ENCODE results near the gene PAIP2. TPM values are rescaled to one million over a fixed set of nuclear protein-coding genes. Genes with fewer than 3 reads are reported as not detected.
"Not testable (repeated sequence)": the region's sequence is repeated elsewhere in the genome, so short reads cannot be mapped to it uniquely, and the experiment has no call there.

Gene PAIP2
- total RNA-seq, 2 donors from 2014 or later = 38.1 to 77.5 TPM

GRCh38 chr5:139344177-139344576, 2.5 kb downstream of the PAIP2 start:
- Mint-ChIP-seq H3K9me3 (no peaks in the 10 kb centered on the region), H3K36me3 (no peaks in the 10 kb centered on the region), H3K27ac (no peak overlapping the region), H3K4me1 (ENCODE audit: low read depth in 2 of 2) (peaks cover 39 to 47% of the 10 kb centered on the region in 2 donors), H3K4me3 (peak overlapping the region; percentile 22), H3K27me3 (no peaks in the 10 kb centered on the region)
- ATAC-seq (no peak), DNase-seq (ENCODE audit: low spot score) (no peak)

- not testable (repeated sequence) for H3K4me3 Mint-ChIP-seq; H3K9me3 Mint-ChIP-seq; H3K27ac Mint-ChIP-seq; DNase-seq (ENCODE audit: low spot score); H3K27me3 Mint-ChIP-seq; ATAC-seq; H3K36me3 Mint-ChIP-seq
- H3K4me1 Mint-ChIP-seq (ENCODE audit: low read depth in 2 of 2) = peaks cover 41 to 48% of the 10 kb centered on the region in 2 donors
Measured at GRCh38 chr5:139345442-139345841, 3.8 kb downstream of the PAIP2 start.

- H3K27me3 Mint-ChIP-seq; H3K9me3 Mint-ChIP-seq; ATAC-seq; H3K4me3 Mint-ChIP-seq; DNase-seq (ENCODE audit: low spot score); H3K36me3 Mint-ChIP-seq; H3K27ac Mint-ChIP-seq: not testable (repeated sequence)
- peaks cover 30 to 32% of the 10 kb centered on the region in 2 donors for H3K4me1 Mint-ChIP-seq (ENCODE audit: low read depth in 2 of 2)
Measured at GRCh38 chr5:139347863-139348262, 6.2 kb downstream of the PAIP2 start.

DNA sequence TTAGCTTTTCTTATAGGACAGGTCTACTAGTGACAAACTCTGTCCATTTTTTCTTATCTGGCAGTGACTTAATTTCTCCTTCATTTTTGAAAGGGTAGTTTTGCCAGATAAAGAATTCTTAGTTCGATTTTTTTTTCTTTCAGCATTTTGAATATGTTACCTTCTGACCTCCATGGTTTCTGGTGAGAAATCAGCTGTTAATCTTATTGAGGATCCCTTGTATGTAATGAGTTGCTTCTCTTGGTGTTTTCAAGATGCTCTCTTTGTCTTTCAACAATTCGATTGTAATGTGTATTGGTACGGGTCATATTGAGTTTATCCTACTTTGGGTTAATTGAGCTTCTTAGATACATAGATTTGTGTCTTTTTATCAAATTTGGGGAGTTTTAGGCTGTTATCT, 12.5 kb downstream of the PAIP2 start:
- Mint-ChIP-seq H3K27ac (no peak overlapping the region), H3K4me3 (no peak overlapping the region), H3K9me3 (no peaks in the 10 kb centered on the region), H3K4me1 (ENCODE audit: low read depth in 2 of 2) (peaks cover 20 to 26% of the 10 kb centered on the region in 2 donors), H3K27me3 (no peaks in the 10 kb centered on the region), H3K36me3 (peaks cover 8% of the 10 kb centered on the region)
- no peak for ATAC-seq
- DNase-seq (ENCODE audit: low spot score) = no peak

DNA sequence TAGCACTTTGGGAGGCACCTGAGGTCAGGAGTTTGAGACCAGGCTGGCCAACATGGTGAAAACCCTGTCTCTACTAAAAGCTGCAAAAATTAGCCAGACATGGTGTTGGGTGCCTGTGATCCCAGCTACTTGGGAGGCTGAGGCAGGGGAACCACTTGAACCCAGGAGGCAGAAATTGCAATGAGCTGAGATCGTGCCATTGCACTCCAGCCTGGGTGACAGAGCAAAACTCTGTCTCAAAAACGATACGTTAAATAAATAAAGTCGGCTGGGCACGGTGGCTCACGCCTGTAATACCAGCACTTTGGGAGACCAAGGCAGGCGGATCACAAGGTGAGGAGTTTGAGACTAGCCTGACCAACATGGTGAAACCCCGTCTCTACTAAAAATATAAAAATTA, 14.2 kb downstream of the PAIP2 start:
- H3K27me3 Mint-ChIP-seq; ATAC-seq; DNase-seq (ENCODE audit: low spot score); H3K27ac Mint-ChIP-seq; H3K9me3 Mint-ChIP-seq; H3K36me3 Mint-ChIP-seq; H3K4me3 Mint-ChIP-seq: not testable (repeated sequence)
- H3K4me1 Mint-ChIP-seq (ENCODE audit: low read depth in 2 of 2) = peaks cover 25 to 29% of the 10 kb centered on the region in 2 donors

DNA sequence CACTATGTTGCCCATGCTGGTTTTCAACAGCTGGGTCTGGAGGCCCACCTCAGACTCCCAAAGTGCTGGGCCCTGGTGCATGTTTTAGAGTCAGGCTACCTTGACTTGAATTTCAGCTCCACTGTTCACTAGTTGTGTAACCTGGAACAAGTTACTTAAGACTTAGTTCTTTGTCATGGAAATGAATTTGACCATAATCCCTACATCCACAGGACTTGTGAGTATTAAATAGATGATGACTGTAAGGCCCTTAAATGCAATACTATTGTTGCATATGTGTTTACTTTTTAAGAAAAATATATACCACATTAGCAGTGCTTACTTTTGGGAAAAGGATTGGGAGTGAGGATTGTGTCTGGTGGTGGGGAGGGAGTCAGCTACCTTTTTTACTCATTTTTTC, 16.4 kb downstream of the PAIP2 start:
- Mint-ChIP-seq H3K27me3 (no peaks in the 10 kb centered on the region), H3K36me3 (peaks cover 8% of the 10 kb centered on the region), H3K4me3 (no peak overlapping the region), H3K27ac (peak overlapping the region in 1 of 2 donors; percentile 16), H3K4me1 (ENCODE audit: low read depth in 2 of 2) (peaks cover 25 to 31% of the 10 kb centered on the region in 2 donors), H3K9me3 (no peaks in the 10 kb centered on the region)
- ATAC-seq (no peak), DNase-seq (ENCODE audit: low spot score) (no peak)

GRCh38 chr5:139360384-139360783, 18.7 kb downstream of the PAIP2 start:
- Mint-ChIP-seq H3K4me3 (no peak overlapping the region), H3K36me3 (peaks cover 10% of the 10 kb centered on the region), H3K27ac (peak overlapping the region in 1 of 2 donors; percentile 66), H3K4me1 (ENCODE audit: low read depth in 2 of 2) (peaks cover 27 to 29% of the 10 kb centered on the region in 2 donors), H3K27me3 (no peaks in the 10 kb centered on the region), H3K9me3 (no peaks in the 10 kb centered on the region)
- no peak for DNase-seq (ENCODE audit: low spot score)
- ATAC-seq = no peak

DNA sequence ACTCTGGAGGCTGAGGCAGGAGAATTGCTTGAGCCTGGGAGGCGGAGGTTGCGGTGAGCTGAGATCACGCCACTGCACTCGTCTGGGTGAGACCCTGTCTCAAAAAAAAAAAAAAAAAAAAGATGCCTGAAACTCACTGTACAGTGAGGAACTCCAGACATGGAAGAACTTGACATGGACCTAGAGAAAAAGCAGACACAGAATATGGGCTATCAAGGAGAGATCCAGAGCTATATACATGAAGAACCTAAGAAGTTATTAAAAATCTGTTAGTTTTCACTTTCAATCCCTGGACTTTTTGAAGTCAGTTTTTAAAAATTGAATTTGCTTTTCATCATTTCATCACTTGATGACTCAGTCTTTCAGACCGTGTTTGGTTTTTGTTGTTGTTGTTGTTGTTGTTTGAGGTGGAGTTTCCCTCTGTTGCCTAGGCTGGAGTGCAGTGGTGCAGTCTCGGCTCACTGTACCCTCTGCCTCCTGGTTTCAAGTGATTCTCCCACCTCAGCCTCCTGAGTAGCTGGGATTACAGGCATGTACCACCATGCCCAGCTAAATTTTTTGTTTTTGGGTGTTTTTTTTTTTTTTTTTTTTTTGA, 20.3 kb downstream of the PAIP2 start:
- Mint-ChIP-seq H3K27ac (no peak overlapping the region), H3K9me3 (no peaks in the 10 kb centered on the region), H3K36me3 (peaks cover 10% of the 10 kb centered on the region), H3K27me3 (no peaks in the 10 kb centered on the region), H3K4me3 (no peak overlapping the region), H3K4me1 (ENCODE audit: low read depth in 2 of 2) (peaks cover 27 to 29% of the 10 kb centered on the region in 2 donors)
- DNase-seq (ENCODE audit: low spot score) (no peak), ATAC-seq (no peak)

DNA sequence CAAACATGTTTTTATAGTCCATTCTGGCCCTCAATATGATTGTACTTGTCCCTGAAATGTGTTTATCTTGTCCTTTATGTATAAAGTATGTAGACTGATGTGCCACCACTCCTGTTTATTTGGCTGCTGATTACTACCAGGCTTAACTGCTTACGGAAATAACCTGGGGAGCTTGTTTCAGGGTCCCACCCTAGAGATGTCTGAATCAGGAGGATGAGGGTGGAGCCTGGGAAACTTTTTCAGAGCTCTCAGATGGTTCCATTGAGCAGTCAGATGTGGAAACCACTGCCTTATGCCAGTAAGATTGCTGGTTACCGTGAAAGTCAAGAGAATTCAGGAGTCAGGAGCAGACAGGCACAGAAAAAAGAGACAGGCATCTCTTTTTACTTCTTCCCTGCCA, 22.3 kb downstream of the PAIP2 start:
- DNase-seq (ENCODE audit: low spot score) = no peak
- Mint-ChIP-seq H3K36me3 (peaks cover 14% of the 10 kb centered on the region), H3K9me3 (no peaks in the 10 kb centered on the region), H3K27ac (peak overlapping the region; percentile 11 to 33), H3K27me3 (no peaks in the 10 kb centered on the region), H3K4me3 (no peak overlapping the region), H3K4me1 (ENCODE audit: low read depth in 2 of 2) (peaks cover 14 to 16% of the 10 kb centered on the region in 2 donors)
- ATAC-seq = no peak

GRCh38 chr5:139364466-139364865, 22.8 kb downstream of the PAIP2 start:
- Mint-ChIP-seq H3K9me3 (no peaks in the 10 kb centered on the region), H3K36me3 (peaks cover 14% of the 10 kb centered on the region), H3K4me3 (no peak overlapping the region), H3K27ac (peak overlapping the region; percentile 11 to 33), H3K27me3 (no peaks in the 10 kb centered on the region), H3K4me1 (ENCODE audit: low read depth in 2 of 2) (peaks cover 14% of the 10 kb centered on the region in 2 donors)
- no peak for DNase-seq (ENCODE audit: low spot score)
- ATAC-seq = no peak

- Mint-ChIP-seq H3K27me3 (no peaks in the 10 kb centered on the region), H3K4me1 (ENCODE audit: low read depth in 2 of 2) (peaks cover 6 to 13% of the 10 kb centered on the region in 2 donors), H3K36me3 (peaks cover 19% of the 10 kb centered on the region), H3K4me3 (no peak overlapping the region), H3K27ac (no peak overlapping the region), H3K9me3 (no peaks in the 10 kb centered on the region)
- DNase-seq (ENCODE audit: low spot score) = no peak
- no peak for ATAC-seq
Measured at GRCh38 chr5:139368613-139369012, 27.0 kb downstream of the PAIP2 start.

DNA sequence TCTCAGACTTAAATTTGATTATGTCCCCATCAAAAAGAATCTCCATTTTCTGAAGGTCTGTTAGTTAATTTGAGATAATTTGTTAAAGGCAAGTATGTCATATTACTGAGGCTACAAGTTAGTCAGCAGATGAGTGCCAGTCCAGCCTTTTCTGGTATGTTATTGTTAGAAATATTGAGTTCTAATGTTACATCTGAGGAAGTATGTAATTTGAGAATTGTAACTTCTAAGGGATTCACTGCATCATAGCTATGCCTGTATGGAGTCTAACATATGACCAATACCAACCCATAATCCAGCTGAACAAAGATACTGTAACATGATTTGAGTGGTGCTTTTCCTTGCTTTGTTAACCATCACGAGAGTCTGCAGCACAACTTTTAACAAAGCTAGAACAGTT, 27.5 kb downstream of the PAIP2 start:
- Mint-ChIP-seq H3K9me3 (no peaks in the 10 kb centered on the region), H3K36me3 (peaks cover 13% of the 10 kb centered on the region), H3K4me3 (no peak overlapping the region), H3K27me3 (no peaks in the 10 kb centered on the region), H3K4me1 (ENCODE audit: low read depth in 2 of 2) (peaks cover 5 to 7% of the 10 kb centered on the region in 2 donors), H3K27ac (no peak overlapping the region)
- no peak for ATAC-seq
- DNase-seq (ENCODE audit: low spot score) = no peak

GRCh38 chr5:139371482-139372435, 30.1 kb downstream of the PAIP2 start:
- peak overlapping the region; percentile 21 to 56 for H3K27ac Mint-ChIP-seq
- H3K4me3 Mint-ChIP-seq = no peak overlapping the region
- no peaks in the 10 kb centered on the region for H3K9me3 Mint-ChIP-seq
- DNase-seq (ENCODE audit: low spot score) = no peak
- H3K4me1 Mint-ChIP-seq (ENCODE audit: low read depth in 2 of 2) = peaks cover 5 to 6% of the 10 kb centered on the region in 2 donors
- peaks cover 9% of the 10 kb centered on the region for H3K36me3 Mint-ChIP-seq
- ATAC-seq = no peak
- no peaks in the 10 kb centered on the region for H3K27me3 Mint-ChIP-seq

- DNase-seq (ENCODE audit: low spot score) (no peak), ATAC-seq (no peak)
Measured at GRCh38 chr5:139374909-139375308, 33.3 kb downstream of the PAIP2 start.

More at GRCh38 chr5:139374909-139375308, 33.3 kb downstream of the PAIP2 start:
- Mint-ChIP-seq H3K4me3 (no peak overlapping the region), H3K36me3 (peaks cover 5% of the 10 kb centered on the region), H3K4me1 (ENCODE audit: low read depth in 2 of 2) (peaks cover 5 to 6% of the 10 kb centered on the region in 2 donors), H3K27me3 (no peaks in the 10 kb centered on the region), H3K9me3 (no peaks in the 10 kb centered on the region), H3K27ac (no peak overlapping the region)
